HG03575 (cell line): ENCODE results near the gene SMDT1.
A peak's percentile ranks its signal among the peaks of the same experiment; 100 is the strongest.
"Not testable (repeated sequence)": the region's sequence is repeated elsewhere in the genome, so short reads cannot be mapped to it uniquely, and the experiment has no call there.

ENCODE experiments used
- ATAC-seq: cut with Tn5 transposase; IDR thresholded peaks from one replicate; pipeline ENCODE4 v1.9.1; 2021; ENCODE audit not compliant: unreplicated experiment, insufficient number of reproducible peaks, low FRiP score; ENCODE audit errors: extremely low read depth

Gene SMDT1

GRCh38 chr22:42069801-42070516 is 9.5 kb upstream of the SMDT1 start:
- no peak for ATAC-seq

GRCh38 chr22:42070517-42071422 is 8.7 kb upstream of the SMDT1 start, which contains the start of gene NAGA:
Gene NAGA, minus strand, starts transcription at chr22:42070812. Its CDS starts 515 bp downstream, at chr22:42070297.
- no peak for ATAC-seq

GRCh38 chr22:42071508-42071907 is 8.0 kb upstream of the SMDT1 start:
- ATAC-seq = not testable (repeated sequence)

- ATAC-seq = no peak
Observed at GRCh38 chr22:42072606-42073330, 6.7 kb upstream of the SMDT1 start.

- no peak for ATAC-seq
Observed at GRCh38 chr22:42073621-42074041, 5.9 kb upstream of the SMDT1 start.

- no peak for ATAC-seq
Observed at GRCh38 chr22:42074132-42074811, 5.2 kb upstream of the SMDT1 start, which contains the start of gene PHETA2. Gene PHETA2, plus strand, starts transcription at chr22:42074248. Its CDS starts 3,046 bp downstream, at chr22:42077294.

- ATAC-seq = no peak
Observed at GRCh38 chr22:42074846-42075676, 4.4 kb upstream of the SMDT1 start.

GRCh38 chr22:42076764-42077485 is 2.6 kb upstream of the SMDT1 start:
- no peak for ATAC-seq

GRCh38 chr22:42077486-42078125 is 1.9 kb upstream of the SMDT1 start:
- ATAC-seq = no peak

- no peak for ATAC-seq
Observed at GRCh38 chr22:42078469-42079318, 806 bp upstream of the SMDT1 start.

- no peak for ATAC-seq
Observed at GRCh38 chr22:42080287-42080686, 787 bp downstream of the SMDT1 start.

- ATAC-seq = no peak
Observed at GRCh38 chr22:42083119-42083518, 3.6 kb downstream of the SMDT1 start.

GRCh38 chr22:42084874-42085273 is 5.4 kb downstream of the SMDT1 start:
- ATAC-seq = no peak

GRCh38 chr22:42086051-42086450 is 6.6 kb downstream of the SMDT1 start:
- ATAC-seq = no peak

- peak; percentile 81 for ATAC-seq
Observed at GRCh38 chr22:42090596-42091454, 11.3 kb downstream of the SMDT1 start, which contains the start of gene NDUFA6. Gene NDUFA6, minus strand, starts transcription at chr22:42090772. Its CDS starts 28 bp downstream, at chr22:42090744.
